GM19438 (cell line): ENCODE results near the gene CST9L.
A peak's percentile ranks its signal among the peaks of the same experiment; 100 is the strongest.

Source experiments
- ATAC-seq: cut with Tn5 transposase; IDR thresholded peaks from one replicate; pipeline ENCODE4 v1.9.1; 2021; ENCODE audit warnings: low read depth; ENCODE audit not compliant: unreplicated experiment

Gene CST9L

DNA sequence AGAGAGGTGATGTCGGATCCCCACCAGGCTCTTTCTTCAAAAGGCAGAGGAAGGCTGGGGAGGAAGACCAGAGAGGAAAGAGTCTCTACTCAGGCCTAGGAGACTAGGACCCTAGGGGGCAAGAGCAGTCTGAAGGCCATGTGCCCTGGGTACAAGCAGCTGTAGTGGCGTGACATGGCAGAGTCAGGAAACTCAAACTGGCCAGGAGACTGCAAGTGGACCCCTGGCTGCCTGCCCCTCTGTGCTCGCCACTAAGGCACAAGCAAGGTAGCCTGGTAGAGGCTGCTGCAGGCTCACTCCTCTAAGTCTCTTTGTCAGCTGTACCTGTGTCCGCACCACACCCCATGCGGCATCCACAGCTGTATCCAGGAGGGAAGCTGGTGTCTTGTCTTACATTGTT lies 19.9 kb downstream of the CST9L start:
- no peak for ATAC-seq

GRCh38 chr20:23547613-23548012 lies 20.7 kb downstream of the CST9L start:
- no peak for ATAC-seq

- no peak for ATAC-seq
Measured at GRCh38 chr20:23546435-23547144, 21.7 kb downstream of the CST9L start.

DNA sequence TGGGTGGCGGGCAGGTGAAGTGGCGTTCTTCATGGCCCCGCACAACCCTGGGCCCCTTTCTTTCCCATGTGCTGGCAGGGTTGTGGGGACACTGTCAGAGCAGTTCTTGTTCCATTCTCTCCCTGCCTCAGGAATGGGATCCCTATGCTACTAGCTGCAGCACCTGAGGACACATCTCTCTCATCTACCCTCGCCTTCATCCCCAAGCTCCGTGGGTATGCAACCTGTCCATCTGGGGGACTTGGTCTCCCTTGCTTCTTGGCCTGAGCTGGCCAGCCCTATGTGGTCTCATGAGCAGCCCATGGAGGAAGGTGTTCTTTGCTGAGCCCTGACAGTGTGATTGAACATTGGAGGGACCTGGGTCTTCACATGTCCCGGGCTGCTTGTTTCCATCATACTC lies 24.2 kb downstream of the CST9L start:
- ATAC-seq, result no peak

- no peak for ATAC-seq
Measured at GRCh38 chr20:23542801-23543200, 25.5 kb downstream of the CST9L start.

- no peak for ATAC-seq
Measured at GRCh38 chr20:23541776-23542175, 26.5 kb downstream of the CST9L start.

DNA sequence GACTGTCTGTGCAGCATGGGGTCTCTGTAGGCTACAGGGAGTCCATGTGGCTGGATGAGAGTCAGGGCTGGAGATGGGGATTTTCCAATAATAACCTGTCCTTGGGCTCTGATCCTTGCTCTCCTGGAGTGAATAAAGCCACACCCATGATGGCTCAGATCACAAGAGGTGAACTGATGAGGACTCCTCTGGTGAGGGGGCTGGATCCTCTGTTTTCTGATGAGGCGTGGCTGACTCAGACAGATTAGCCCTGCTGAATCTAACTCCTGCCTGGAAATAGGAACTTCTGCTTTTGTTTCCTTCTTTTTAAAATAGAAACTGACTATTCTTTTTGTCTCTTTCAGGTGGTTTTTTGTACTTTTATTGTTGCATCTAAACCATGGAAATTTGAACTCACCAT lies 27.0 kb downstream of the CST9L start:
- ATAC-seq, result no peak

- ATAC-seq, result no peak
Measured at GRCh38 chr20:23540624-23541023, 27.7 kb downstream of the CST9L start.

- ATAC-seq, result no peak
Measured at GRCh38 chr20:23537030-23537429, 31.3 kb downstream of the CST9L start.

GRCh38 chr20:23536328-23536974 lies 31.8 kb downstream of the CST9L start:
- no peak for ATAC-seq

GRCh38 chr20:23534801-23535593 lies 33.3 kb downstream of the CST9L start:
- ATAC-seq, result no peak

- ATAC-seq, result no peak
Measured at GRCh38 chr20:23533161-23533560, 35.1 kb downstream of the CST9L start.

DNA sequence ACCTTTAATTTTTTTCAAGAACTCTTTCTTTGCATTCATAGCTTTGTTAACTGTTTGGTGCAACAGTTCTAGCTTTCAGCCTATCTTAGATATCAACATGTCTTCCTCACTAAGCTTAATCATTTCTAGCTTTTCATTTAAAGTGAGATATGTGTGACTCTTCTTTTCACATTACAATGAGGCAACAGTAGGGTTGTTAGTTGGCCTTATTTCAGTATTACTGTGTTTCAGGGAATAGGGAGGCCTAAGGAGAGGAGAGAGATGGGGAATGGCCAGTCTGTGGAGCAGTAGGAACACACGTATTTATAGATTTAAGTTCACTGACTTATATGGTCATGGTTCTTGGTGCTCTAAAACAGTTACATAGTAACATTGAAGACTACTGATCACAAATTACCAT lies 35.8 kb downstream of the CST9L start:
- no peak for ATAC-seq

DNA sequence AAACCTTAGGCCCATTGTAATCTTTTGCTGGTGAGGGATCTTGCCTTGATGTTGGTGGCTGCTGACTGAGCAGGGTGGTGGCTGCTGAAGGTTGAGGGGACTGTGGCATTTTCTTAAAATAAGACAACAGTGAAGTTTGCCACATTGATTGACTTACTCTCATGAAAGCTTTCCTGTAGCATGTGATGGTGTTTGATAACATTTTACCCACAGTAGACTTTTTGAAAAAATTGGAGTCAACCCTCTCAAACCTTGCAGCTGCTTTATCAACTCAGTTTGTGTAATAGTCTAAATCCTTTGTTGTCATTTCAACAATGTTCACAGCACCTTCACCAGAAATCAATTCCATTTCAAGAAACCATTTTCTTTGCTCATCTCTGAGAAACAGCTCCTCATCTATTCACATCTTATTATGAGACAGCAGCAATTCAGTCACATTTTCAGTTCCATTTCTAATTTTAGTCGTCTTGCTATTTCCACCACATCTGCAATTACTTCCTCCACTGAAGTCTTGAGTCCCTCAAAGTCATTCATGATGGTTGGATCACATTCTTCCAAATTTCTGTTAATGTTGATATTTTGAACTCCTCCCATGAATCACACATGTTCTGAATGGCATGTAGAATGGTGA lies 37.2 kb downstream of the CST9L start:
- no peak for ATAC-seq

DNA sequence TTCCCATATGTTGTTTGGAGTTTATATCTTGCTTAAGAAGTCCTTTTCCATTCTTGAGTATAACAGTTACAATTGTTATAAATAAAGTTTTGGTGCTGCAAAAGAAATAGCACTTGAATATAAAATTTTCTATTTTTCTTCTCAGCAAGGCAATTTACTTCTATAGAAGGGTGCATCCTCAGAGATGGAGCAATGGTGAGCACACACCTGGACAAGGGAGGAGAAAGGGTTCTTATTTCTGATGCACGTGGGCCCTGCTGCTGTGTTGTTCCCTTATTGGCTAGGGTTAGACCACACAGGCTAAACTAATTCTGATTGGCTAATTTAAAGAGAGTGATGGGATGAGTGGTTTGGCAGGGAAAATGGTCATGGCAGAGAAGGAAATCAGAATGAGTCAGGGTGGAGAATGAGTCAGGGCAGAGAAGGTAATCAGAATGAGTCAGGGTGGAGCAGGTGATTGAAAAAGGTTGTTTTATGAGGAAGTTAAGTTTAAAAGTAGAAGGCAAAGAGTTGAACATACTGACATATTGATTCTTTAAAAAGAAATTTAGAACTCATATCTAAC lies 39.3 kb downstream of the CST9L start:
- no peak for ATAC-seq

GRCh38 chr20:23526850-23527249 lies 41.4 kb downstream of the CST9L start:
- no peak for ATAC-seq

- no peak for ATAC-seq
Measured at GRCh38 chr20:23524146-23524545, 44.1 kb downstream of the CST9L start.

GRCh38 chr20:23520185-23520584 lies 48.1 kb downstream of the CST9L start:
- ATAC-seq, result peak; percentile 69

GRCh38 chr20:23519556-23519955 lies 48.7 kb downstream of the CST9L start:
- no peak for ATAC-seq

- ATAC-seq, result no peak
Measured at GRCh38 chr20:23517719-23518118, 50.6 kb downstream of the CST9L start.
